Measurements from ENCODE around the gene NTSR1.

DNA sequence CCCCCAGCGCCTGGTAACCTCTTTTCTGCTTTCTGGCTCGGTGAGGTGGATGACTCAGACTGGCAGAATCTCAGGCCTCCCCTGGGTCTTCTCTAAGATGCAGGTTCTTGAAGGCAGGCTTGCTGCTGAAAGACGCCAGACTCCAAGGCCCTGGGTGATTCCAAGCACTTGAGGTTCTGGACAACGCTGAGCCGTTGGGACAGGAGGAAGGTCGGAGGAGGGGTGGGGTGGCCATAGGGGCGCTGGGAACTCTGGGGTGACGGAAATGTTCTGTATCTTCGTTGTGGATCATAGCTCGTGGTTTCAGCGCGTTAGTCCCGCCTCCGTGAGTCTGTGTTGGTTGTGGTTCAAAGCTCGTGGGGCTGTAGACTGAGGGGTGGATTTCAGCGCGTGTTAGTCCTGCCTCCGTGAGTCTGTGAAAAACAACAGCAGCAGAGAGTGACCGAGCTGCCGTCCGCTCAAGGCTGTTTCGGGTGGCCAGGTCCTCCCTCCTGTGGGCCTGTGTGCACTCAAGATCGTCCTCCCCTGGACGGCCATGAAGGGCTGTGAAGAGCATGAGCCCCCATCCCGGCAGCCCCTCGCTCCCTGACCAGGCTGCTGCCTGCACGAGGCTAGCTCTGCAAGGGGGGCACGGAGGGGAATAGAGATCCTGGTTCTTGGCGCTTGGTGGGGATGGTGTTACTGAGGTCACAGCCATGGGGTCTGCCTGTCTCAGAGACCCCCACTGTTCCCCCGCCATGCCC is 7.7 kb downstream of the NTSR1 start:
- TF ChIP-seq, protein P1, sequence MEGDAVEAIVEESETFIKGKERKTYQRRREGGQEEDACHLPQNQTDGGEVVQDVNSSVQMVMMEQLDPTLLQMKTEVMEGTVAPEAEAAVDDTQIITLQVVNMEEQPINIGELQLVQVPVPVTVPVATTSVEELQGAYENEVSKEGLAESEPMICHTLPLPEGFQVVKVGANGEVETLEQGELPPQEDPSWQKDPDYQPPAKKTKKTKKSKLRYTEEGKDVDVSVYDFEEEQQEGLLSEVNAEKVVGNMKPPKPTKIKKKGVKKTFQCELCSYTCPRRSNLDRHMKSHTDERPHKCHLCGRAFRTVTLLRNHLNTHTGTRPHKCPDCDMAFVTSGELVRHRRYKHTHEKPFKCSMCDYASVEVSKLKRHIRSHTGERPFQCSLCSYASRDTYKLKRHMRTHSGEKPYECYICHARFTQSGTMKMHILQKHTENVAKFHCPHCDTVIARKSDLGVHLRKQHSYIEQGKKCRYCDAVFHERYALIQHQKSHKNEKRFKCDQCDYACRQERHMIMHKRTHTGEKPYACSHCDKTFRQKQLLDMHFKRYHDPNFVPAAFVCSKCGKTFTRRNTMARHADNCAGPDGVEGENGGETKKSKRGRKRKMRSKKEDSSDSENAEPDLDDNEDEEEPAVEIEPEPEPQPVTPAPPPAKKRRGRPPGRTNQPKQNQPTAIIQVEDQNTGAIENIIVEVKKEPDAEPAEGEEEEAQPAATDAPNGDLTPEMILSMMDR (IDR thresholded peaks at IDR 0.05 in 4 of 5, conservative IDR thresholded peaks at IDR 0.05 in 1 of 5) = no peak
- no peak for TF ChIP-seq POLR2A (IDR thresholded peaks at IDR 0.05)
